H9 (cell line): Measurements from ENCODE around the gene AKR1E2. TPM values are rescaled to one million over a fixed set of nuclear protein-coding genes. Genes with fewer than 3 reads are reported as not detected.

Experiments used
- DNase-seq: peaks from one replicate; pipeline ENCODE4 v3.0.0-alpha.2; 2017
- H2AFZ ChIP-seq: one replicate; pipeline ENCODE4 v1.6.1; 2013; ENCODE audit warnings: mild to moderate bottlenecking, low read length, control low read depth, moderate library complexity
- H2AK5ac ChIP-seq: 2 replicates; pipeline ENCODE4 v1.6.1; 2013; ENCODE audit warnings: low read length, control low read depth, mixed read lengths; ENCODE audit not compliant: insufficient read length
- H2BK120ac ChIP-seq: one replicate; pipeline ENCODE4 v1.6.1; 2013; ENCODE audit warnings: low read depth, mild to moderate bottlenecking, low read length, control low read depth, inconsistent platforms; ENCODE audit not compliant: poor library complexity, severe bottlenecking
- H2BK12ac ChIP-seq: 2 replicates; pipeline ENCODE4 v1.6.1; 2013; ENCODE audit warnings: low read length, control low read depth, mixed read lengths, low read depth; ENCODE audit not compliant: insufficient read length
- H2BK15ac ChIP-seq: 2 replicates; pipeline ENCODE4 v1.6.1; 2013; ENCODE audit warnings: low read depth, low read length, control low read depth
- H2BK20ac ChIP-seq: one replicate; pipeline ENCODE4 v1.6.1; 2013; ENCODE audit warnings: low read depth, mild to moderate bottlenecking, low read length, control low read depth, inconsistent platforms; ENCODE audit not compliant: poor library complexity, severe bottlenecking
- H2BK5ac ChIP-seq: 2 replicates; pipeline ENCODE4 v1.6.1; 2013; ENCODE audit warnings: low read length, control low read depth, mixed read lengths; ENCODE audit not compliant: insufficient read length
- H3K14ac ChIP-seq: 2 replicates; pipeline ENCODE4 v1.6.1; 2013; ENCODE audit warnings: low read length, control low read depth; ENCODE audit not compliant: insufficient read depth
- H3K18ac ChIP-seq: 2 replicates; pipeline ENCODE4 v1.6.1; 2013; ENCODE audit warnings: low read depth, mild to moderate bottlenecking, mixed read lengths, low read length, control low read depth; ENCODE audit not compliant: insufficient read length
- H3K23ac ChIP-seq: 2 replicates; pipeline ENCODE4 v1.6.1; 2013; ENCODE audit warnings: low read length, control low read depth, mixed read lengths, low read depth; ENCODE audit not compliant: insufficient read length
- H3K23me2 ChIP-seq: 2 replicates; pipeline ENCODE4 v1.6.1; 2013; ENCODE audit warnings: low read depth, mild to moderate bottlenecking, mixed read lengths, low read length, control low read depth; ENCODE audit not compliant: insufficient read length, poor library complexity, severe bottlenecking
- H3K27ac ChIP-seq: 2 replicates; pipeline ENCODE4 v1.5.1; 2013; ENCODE audit warnings: low read length, control low read depth, mixed read lengths, low read depth; ENCODE audit not compliant: insufficient read length
- H3K27me3 ChIP-seq: 2 replicates; pipeline ENCODE4 v1.6.1; 2013; ENCODE audit warnings: low read length, control low read depth, inconsistent platforms; ENCODE audit not compliant: insufficient read depth
- H3K4ac ChIP-seq: 2 replicates; pipeline ENCODE4 v1.6.1; 2013; ENCODE audit warnings: low read depth, mild to moderate bottlenecking, control low read depth, inconsistent platforms, low read length, moderate library complexity
- H3K4me1 ChIP-seq: 2 replicates; pipeline ENCODE4 v1.6.1; 2013; ENCODE audit warnings: low read length, control low read depth, inconsistent platforms; ENCODE audit not compliant: insufficient read depth
- H3K4me2 ChIP-seq: 2 replicates; pipeline ENCODE4 v1.6.1; 2013; ENCODE audit warnings: low read length, control low read depth, mixed read lengths; ENCODE audit not compliant: insufficient read length, insufficient read depth
- H3K56ac ChIP-seq: 2 replicates; pipeline ENCODE4 v1.6.1; 2013; ENCODE audit warnings: low read depth, mild to moderate bottlenecking, mixed read lengths, low read length, control low read depth; ENCODE audit not compliant: insufficient read length
- H3K79me1 ChIP-seq: 2 replicates; pipeline ENCODE4 v1.6.1; 2013; ENCODE audit warnings: low read depth, mild to moderate bottlenecking, moderate library complexity, low read length, control low read depth, inconsistent platforms; ENCODE audit not compliant: insufficient read depth, poor library complexity, severe bottlenecking
- H3K79me2 ChIP-seq: 2 replicates; pipeline ENCODE4 v1.6.1; 2013; ENCODE audit warnings: low read length, control low read depth, inconsistent platforms; ENCODE audit not compliant: insufficient read depth
- H3K9ac ChIP-seq: 2 replicates; pipeline ENCODE4 v1.6.1; 2013; ENCODE audit warnings: low read length, control low read depth, mixed read lengths; ENCODE audit not compliant: insufficient read length; ENCODE audit errors: extremely low read depth
- H3K9me3 ChIP-seq: one replicate; pipeline ENCODE4 v1.6.1; 2013; ENCODE audit warnings: low read depth, low read length, inconsistent platforms; ENCODE audit not compliant: control insufficient read depth
- H3T11ph ChIP-seq: one replicate; pipeline ENCODE4 v1.6.1; 2013; ENCODE audit warnings: mild to moderate bottlenecking, low read length, control low read depth, inconsistent platforms
- H4K20me1 ChIP-seq: one replicate; pipeline ENCODE4 v1.6.1; 2013; ENCODE audit not compliant: control insufficient read depth, insufficient read length, insufficient read depth
- H4K5ac ChIP-seq: 2 replicates; pipeline ENCODE4 v1.6.1; 2013; ENCODE audit warnings: low read depth, mild to moderate bottlenecking, mixed read lengths, low read length, control low read depth; ENCODE audit not compliant: insufficient read length
- H4K8ac ChIP-seq: replicated peaks from 2 replicates; pipeline ENCODE4 v1.6.1; 2013; ENCODE audit warnings: low read length, control low read depth, mixed read lengths, low read depth; ENCODE audit not compliant: insufficient read length
- H4K91ac ChIP-seq: 2 replicates; pipeline ENCODE4 v1.6.1; 2013; ENCODE audit warnings: low read depth, mild to moderate bottlenecking, moderate library complexity, mixed read lengths, low read length, control low read depth; ENCODE audit not compliant: insufficient read length
- H3K27ac Mint-ChIP-seq, 3 experiments: 2 replicates in 2 of 3; 3 replicates in 1 of 3; pipeline ENCODE4 v1.8.0; 2020 to 2021; ENCODE audit warnings: mixed read lengths in 3 of 3, mild to moderate bottlenecking in 1 of 3, moderate library complexity in 1 of 3
- H3K27me3 Mint-ChIP-seq: 2 replicates; pipeline ENCODE4 v1.8.0; 2021; ENCODE audit warnings: low read depth, mild to moderate bottlenecking, moderate library complexity, mixed read lengths
- H3K36me3 Mint-ChIP-seq, 3 experiments: 2 replicates in 2 of 3; 3 replicates in 1 of 3; pipeline ENCODE4 v1.8.0; 2020 to 2021; ENCODE audit warnings: low read depth in 3 of 3, mixed read lengths in 3 of 3; ENCODE audit not compliant: insufficient read depth in 1 of 3
- H3K4me1 Mint-ChIP-seq, 2 experiments: 2 replicates each; pipeline ENCODE4 v1.8.0; 2020; ENCODE audit warnings: mixed read lengths in 2 of 2
- H3K4me3 Mint-ChIP-seq, 2 experiments: 2 replicates in 1 of 2; 3 replicates in 1 of 2; pipeline ENCODE4 v1.8.0; 2020 to 2021; ENCODE audit warnings: mild to moderate bottlenecking in 2 of 2, mixed read lengths in 2 of 2, moderate library complexity in 1 of 2
- H3K9me3 Mint-ChIP-seq, 2 experiments: 2 replicates in 1 of 2; 3 replicates in 1 of 2; pipeline ENCODE4 v1.8.0; 2020; ENCODE audit warnings: mild to moderate bottlenecking in 2 of 2, mixed read lengths in 2 of 2, moderate library complexity in 1 of 2
- WGBS: extraction: QIAGEN DNeasy Blood & Tissue Kit; methylation state at CpG from one replicate; pipeline ENCODE4 v1.1.7; 2013; ENCODE audit warnings: missing lambda C conversion rate, low lambda C conversion rate, mixed read lengths; ENCODE audit not compliant: insufficient read length; ENCODE audit errors: extremely low coverage; 5-methylcytosine and 5-hydroxymethylcytosine counted together
- total RNA-seq: library from RNA; stranded (reverse); gene quantifications from 2 replicates; pipeline ENCODE4 v1.2.1, GENCODE V29; 2021
- TF ChIP-seq, protein P1 (sequence below): fragments of 200-600 bp; sonication (generic); conservative IDR thresholded peaks from 3 replicates; pipeline ENCODE4 v1.8.0; 2021; ENCODE audit warnings: antibody characterized with exemption, mild to moderate bottlenecking

The AKR1E2 gene
- total RNA-seq, 1 experiment from 2014 or later = 2.2 TPM

DNA sequence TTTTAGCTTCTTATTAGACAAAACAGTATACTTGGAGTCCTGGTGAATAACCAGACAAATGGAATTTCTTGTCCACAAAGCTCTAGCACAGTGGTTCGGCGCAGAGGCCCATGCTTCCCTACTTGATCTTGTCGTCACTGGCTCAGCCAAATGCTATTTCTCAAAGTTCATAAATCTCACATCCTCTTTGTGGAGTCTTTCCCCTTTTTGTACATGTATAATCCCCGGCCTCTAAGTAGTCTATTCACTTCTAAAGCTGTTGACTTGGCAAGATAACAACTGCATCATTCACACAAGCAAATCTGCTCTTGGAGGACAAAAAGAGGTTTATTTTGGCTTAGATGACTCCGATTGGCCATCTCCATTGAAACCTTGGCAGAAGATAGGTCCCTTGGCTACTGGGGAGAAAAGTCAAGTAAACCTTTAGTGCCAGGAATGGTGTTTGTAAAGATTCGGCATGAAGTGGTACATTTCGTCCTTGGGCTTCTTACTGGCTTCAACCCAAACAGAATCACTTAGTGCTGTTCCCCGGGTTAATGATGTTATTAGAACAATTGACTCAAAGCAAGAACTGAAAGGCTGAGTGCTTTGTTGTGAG is 5.1 kb upstream of the AKR1E2 start:
- H3K18ac ChIP-seq = no peak overlapping the region
- no peak overlapping the region for H4K91ac ChIP-seq
- no peak overlapping the region for H2BK12ac ChIP-seq
- H3K23me2 ChIP-seq = no peaks in the 10 kb centered on the region
- H3T11ph ChIP-seq = no peak overlapping the region
- H2BK15ac ChIP-seq = no peak overlapping the region
- H3K27ac Mint-ChIP-seq = no peak overlapping the region
- TF ChIP-seq, protein P1, sequence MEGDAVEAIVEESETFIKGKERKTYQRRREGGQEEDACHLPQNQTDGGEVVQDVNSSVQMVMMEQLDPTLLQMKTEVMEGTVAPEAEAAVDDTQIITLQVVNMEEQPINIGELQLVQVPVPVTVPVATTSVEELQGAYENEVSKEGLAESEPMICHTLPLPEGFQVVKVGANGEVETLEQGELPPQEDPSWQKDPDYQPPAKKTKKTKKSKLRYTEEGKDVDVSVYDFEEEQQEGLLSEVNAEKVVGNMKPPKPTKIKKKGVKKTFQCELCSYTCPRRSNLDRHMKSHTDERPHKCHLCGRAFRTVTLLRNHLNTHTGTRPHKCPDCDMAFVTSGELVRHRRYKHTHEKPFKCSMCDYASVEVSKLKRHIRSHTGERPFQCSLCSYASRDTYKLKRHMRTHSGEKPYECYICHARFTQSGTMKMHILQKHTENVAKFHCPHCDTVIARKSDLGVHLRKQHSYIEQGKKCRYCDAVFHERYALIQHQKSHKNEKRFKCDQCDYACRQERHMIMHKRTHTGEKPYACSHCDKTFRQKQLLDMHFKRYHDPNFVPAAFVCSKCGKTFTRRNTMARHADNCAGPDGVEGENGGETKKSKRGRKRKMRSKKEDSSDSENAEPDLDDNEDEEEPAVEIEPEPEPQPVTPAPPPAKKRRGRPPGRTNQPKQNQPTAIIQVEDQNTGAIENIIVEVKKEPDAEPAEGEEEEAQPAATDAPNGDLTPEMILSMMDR = no peak
- H3K27ac ChIP-seq = no peak overlapping the region
- H3K14ac ChIP-seq = no peak overlapping the region
- H3K79me2 ChIP-seq = no peaks in the 10 kb centered on the region
- WGBS = no CpG with 5 or more reads among the region's 8 CpGs
- H2BK5ac ChIP-seq = no peak overlapping the region
- H3K56ac ChIP-seq = no peak overlapping the region
- H2AK5ac ChIP-seq = no peak overlapping the region
- H3K9ac ChIP-seq = no peak overlapping the region
- no peak overlapping the region for H3K23ac ChIP-seq
- H3K27me3 ChIP-seq = no peaks in the 10 kb centered on the region
- H3K4me3 Mint-ChIP-seq = no peak overlapping the region
- H2BK20ac ChIP-seq = no peak overlapping the region
- DNase-seq = no peak
- H3K79me1 ChIP-seq = no peaks in the 10 kb centered on the region
- H2BK120ac ChIP-seq = no peak overlapping the region
- H3K27me3 Mint-ChIP-seq = peaks cover 21% of the 10 kb centered on the region
- peaks cover 35 to 64% of the 10 kb centered on the region in 2 experiments for H3K9me3 Mint-ChIP-seq
- H3K4me2 ChIP-seq = no peak overlapping the region
- H3K36me3 Mint-ChIP-seq = peaks cover 4 to 9% (median 6%) of the 10 kb centered on the region in 3 experiments; a peak in 6 of 7 replicates
- H3K4me1 Mint-ChIP-seq = no peaks in the 10 kb centered on the region
- peaks cover 6% of the 10 kb centered on the region for H3K9me3 ChIP-seq
- no peak overlapping the region for H4K5ac ChIP-seq
- no peak overlapping the region for H4K8ac ChIP-seq
- H4K20me1 ChIP-seq = no peaks in the 10 kb centered on the region
- H2AFZ ChIP-seq = no peak overlapping the region
- H3K4ac ChIP-seq = no peak overlapping the region
- no peaks in the 10 kb centered on the region for H3K4me1 ChIP-seq
